C1 segment of cervical spinal cord (tissue), 14 donors: ENCODE measurements around the gene FOXJ1.
A peak's percentile ranks its signal among the peaks of the same experiment; 100 is the strongest.

ENCODE experiments used
- DNase-seq, 14 donors: peaks; one replicate each; lab custom pipeline; 2025; lab: John Stamatoyannopoulos, UW

The FOXJ1 gene

GRCh38 chr17:76160896-76161528 lies 20.0 kb upstream of the FOXJ1 start:
- no peak for DNase-seq

GRCh38 chr17:76159157-76159556 lies 18.1 kb upstream of the FOXJ1 start:
- no peak for DNase-seq

GRCh38 chr17:76157759-76158158 lies 16.7 kb upstream of the FOXJ1 start:
- no peak for DNase-seq

- DNase-seq: no peak
Measured at GRCh38 chr17:76156662-76156991, 15.6 kb upstream of the FOXJ1 start.

GRCh38 chr17:76155988-76156661 lies 15.1 kb upstream of the FOXJ1 start:
- no peak for DNase-seq

GRCh38 chr17:76154936-76155845 lies 14.1 kb upstream of the FOXJ1 start:
- DNase-seq: no peak

- DNase-seq: no peak
Measured at GRCh38 chr17:76154292-76154691, 13.2 kb upstream of the FOXJ1 start.

- DNase-seq: no peak
Measured at GRCh38 chr17:76153640-76154039, 12.6 kb upstream of the FOXJ1 start.

- no peak for DNase-seq
Measured at GRCh38 chr17:76153202-76153601, 12.2 kb upstream of the FOXJ1 start.

- DNase-seq: peak in 4 of 14 donors; percentile 20 to 29 (median 26)
Measured at GRCh38 chr17:76152591-76152990, 11.5 kb upstream of the FOXJ1 start.

GRCh38 chr17:76151896-76152454 lies 10.9 kb upstream of the FOXJ1 start:
- no peak for DNase-seq

- no peak for DNase-seq
Measured at GRCh38 chr17:76150712-76151622, 9.9 kb upstream of the FOXJ1 start.

- DNase-seq: no peak
Measured at GRCh38 chr17:76149214-76149613, 8.2 kb upstream of the FOXJ1 start.

GRCh38 chr17:76148015-76148326 lies 6.9 kb upstream of the FOXJ1 start:
- DNase-seq: no peak

- peak in 1 of 14 donors; percentile 15 for DNase-seq
Measured at GRCh38 chr17:76147211-76148014, 6.4 kb upstream of the FOXJ1 start.

GRCh38 chr17:76146053-76146851 lies 5.2 kb upstream of the FOXJ1 start:
- no peak for DNase-seq

- no peak for DNase-seq
Measured at GRCh38 chr17:76145231-76146052, 4.4 kb upstream of the FOXJ1 start.

GRCh38 chr17:76142585-76143041 lies 1.6 kb upstream of the FOXJ1 start:
- DNase-seq: no peak
